GM08714 (cell line): ENCODE results near the gene MICAL2.

ENCODE experiments used
- H3K4me3 ChIP-seq: fragments of 200-500 bp; sonication (Bioruptor generic); 2 replicates; pipeline ENCODE4 v1.5.1; 2014; ENCODE audit warnings: mild to moderate bottlenecking, low read length, inconsistent platforms
- ZNF274 ChIP-seq: IDR thresholded peaks from 2 replicates; pipeline ENCODE4 v1.6.1; 2012; ENCODE audit warnings: mild to moderate bottlenecking, low read depth, low read length

The MICAL2 gene

DNA sequence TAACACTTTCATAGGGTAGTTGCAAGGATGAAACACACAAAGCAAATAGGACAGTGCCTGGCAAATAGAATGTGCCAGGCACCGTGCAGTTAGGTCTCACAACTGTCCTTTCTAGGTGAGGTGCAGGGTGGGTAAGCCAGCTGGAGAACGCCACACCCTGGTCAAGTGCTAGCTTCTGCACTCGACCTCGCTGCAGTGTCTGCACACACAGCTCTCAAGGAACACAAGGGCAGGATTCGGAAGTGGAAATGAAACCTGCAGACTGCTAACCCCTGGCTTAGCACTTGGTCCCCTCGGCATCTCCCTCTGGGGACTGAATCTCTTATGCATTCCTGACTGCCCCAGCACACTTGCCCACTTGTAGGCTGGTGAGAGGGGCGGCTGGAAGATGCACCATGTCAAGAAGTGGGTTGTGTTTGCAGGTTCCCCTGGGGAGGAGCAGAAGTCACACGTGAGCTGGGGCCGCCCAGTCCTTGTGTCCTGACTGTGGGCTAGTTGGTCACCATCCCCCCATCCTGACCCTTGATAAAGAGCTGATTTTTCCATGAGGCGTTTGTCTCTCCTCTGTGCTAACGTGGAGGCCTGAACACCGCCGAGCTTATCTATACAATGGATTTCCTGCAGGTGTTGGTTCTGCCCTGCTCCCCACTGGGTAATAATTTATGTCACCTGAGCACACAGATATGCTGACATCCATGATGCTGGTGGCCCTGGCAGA, 89.0 kb downstream of the MICAL2 start:
- TF ChIP-seq ZNF274: no peak
- H3K4me3 ChIP-seq: no peak overlapping the region

DNA sequence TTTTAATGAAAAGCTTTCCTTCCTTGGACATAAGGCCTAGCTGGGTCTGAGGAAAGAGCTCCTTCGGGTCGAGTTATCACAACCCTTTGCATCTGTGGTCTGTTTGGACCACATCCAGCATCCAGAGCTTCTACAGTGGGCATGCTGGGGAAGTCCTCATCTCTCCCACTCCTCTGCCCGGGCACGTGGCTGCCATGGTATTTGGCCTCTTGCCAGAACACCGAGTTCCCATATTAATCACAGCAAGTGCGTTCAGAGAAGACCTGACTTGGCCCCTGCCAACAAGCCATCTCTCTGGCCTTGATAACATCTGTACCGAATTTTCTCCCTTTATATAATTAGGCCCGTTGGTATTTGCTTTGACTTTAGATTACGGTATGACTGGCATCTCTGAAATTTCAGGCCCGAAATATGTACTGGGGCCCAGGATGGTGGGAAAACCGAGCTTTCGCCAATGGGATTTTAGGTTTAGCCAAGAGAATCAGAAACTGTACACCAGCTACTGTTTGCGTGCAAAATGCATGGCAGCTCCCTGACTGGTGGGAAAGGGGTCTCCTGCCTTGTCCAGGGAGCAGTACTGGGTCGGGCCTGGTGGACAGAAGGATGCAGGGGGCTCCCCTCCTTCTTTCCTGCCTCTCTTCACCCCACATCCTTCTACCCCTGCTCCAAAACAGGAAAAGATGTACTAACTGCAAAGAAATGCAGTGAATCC, 90.0 kb downstream of the MICAL2 start:
- H3K4me3 ChIP-seq: no peak overlapping the region
- TF ChIP-seq ZNF274: no peak

DNA sequence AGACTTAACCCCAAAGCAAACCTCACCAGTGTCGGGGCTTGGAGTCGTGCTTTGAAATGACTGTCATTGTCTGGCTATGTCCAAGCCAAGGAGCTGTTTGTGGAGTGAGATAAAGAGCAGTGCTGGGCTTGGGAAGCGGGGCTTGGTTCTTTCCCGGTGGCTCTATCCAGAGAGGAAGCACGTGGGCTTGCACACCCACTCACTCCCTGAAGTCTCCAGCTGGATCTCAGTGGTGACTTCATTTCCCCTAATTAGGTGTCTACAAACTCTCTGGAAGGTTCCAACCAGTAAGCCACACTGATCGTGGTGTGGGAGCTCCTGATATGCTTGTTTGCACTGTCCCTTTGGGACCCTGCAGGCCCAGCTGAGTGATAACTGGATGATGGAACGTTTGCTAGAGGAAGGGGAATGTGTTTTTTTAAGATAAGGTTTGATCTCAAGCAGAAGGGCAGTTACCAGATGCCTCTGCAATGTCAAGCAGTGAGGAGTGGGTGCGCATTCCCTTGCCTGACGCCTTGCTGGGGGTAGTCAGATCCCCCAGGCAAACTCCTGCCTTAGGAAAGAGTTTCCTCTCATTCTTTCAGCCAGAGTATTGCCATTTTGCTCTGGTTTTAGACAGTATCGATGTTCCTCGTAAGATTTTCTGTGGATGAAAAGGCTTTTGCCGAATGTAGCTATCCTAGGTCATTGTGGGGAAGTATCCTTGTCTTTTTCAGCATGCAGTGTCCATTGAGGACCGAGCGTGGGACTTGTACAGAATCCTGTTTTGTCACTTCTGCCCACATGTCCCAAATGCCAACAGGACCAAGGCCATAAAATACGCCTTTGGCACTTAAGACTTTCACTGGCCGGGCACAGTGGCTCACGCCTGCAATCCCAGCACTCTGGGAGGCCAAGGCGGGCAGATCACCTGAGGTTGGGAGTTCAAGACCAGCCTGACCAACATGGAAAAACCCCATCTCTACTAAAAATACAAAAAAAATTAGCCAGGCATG, 90.9 kb downstream of the MICAL2 start:
- TF ChIP-seq ZNF274: no peak
- no peak overlapping the region for H3K4me3 ChIP-seq

DNA sequence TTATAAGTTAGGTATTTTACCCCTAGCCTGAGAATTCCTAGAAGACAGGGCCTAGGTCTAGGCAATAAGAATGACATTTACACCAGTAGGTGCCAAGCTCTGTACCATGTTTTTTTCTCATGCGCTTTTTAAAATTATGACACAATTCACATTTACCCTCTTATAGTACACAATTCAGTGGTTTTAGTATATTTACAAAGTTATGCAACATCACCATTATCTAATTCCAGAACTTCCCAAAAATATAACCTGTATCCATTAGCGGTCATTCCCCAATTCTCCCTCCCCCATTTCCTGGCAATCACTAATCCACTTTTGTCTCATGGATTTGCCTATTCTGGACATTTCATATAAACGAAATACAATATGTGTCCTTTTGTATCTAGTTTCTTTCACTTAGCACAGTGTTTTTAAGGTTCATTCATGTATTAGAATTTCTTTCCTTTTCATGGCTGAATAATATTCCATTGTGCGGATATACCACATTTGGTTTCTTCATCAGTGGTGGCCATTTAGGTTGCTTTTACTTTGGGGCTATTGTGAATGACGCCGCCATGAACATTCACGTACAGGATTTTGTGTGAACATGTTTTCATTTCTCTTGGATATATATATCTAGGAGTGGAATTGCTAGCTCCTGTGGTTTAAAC, 92.4 kb downstream of the MICAL2 start:
- H3K4me3 ChIP-seq: no peak overlapping the region
- no peak for TF ChIP-seq ZNF274

DNA sequence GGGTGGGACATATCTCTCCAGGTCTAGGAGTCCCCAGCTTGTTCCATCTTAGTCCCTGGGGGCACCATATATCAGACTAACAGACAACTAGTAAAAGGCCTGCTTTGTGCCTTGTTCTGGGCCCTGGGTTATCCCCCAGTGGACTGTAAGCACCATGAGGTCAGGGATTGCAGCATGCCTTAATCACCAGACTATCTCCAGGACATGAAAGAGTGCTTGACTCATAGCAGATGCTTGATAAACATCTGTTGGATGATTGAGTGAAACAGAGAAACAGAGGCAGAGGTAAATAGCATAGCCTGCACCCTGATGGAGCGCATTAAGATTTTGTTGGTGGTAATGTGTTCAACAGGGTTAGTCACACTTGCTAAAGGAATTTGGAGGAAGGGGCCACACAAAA, 94.1 kb downstream of the MICAL2 start:
- no peak overlapping the region for H3K4me3 ChIP-seq

DNA sequence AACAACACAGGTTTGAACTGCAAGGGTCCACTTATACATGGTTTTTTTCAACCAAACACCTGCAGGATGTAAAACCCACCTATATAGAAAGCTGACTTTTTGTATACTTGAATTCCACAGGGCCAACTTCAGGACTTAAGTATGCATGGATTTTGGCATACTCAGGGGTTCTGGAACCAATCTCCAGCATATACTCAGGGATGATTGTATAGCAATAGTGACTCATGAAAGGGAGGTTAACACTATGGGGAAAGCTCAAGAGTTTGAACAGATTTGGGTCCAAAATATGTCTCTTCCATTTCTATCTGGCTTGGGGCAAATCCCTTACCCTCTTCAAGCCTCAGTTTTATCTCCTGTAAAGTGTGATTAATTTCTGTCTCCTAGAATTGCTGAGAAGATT, 94.9 kb downstream of the MICAL2 start:
- TF ChIP-seq ZNF274: no peak

More for the DNA sequence above, 94.1 kb downstream of the MICAL2 start:
- no peak for TF ChIP-seq ZNF274

DNA sequence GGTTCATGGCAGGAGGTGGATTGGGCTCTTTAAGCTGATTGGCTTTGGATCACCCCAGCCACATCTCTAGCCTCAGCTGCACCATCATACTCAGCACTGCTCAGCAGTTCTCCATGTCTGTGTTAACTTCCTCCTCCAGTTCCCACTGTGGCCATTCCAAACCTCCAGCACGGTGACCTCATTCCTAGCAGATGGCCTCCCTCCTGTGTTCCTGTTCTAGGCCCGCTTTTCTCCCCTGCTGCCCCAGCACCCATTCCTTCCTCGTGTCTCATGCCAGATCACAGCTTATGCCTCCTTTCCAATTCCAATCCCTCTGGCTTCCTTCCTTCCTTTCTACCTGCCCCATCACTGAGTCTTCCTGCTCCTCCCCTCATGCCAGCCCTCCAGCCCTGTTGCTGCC, 96.1 kb downstream of the MICAL2 start:
- no peak overlapping the region for H3K4me3 ChIP-seq
- TF ChIP-seq ZNF274: no peak

More for the DNA sequence above, 94.9 kb downstream of the MICAL2 start:
- H3K4me3 ChIP-seq: no peak overlapping the region

DNA sequence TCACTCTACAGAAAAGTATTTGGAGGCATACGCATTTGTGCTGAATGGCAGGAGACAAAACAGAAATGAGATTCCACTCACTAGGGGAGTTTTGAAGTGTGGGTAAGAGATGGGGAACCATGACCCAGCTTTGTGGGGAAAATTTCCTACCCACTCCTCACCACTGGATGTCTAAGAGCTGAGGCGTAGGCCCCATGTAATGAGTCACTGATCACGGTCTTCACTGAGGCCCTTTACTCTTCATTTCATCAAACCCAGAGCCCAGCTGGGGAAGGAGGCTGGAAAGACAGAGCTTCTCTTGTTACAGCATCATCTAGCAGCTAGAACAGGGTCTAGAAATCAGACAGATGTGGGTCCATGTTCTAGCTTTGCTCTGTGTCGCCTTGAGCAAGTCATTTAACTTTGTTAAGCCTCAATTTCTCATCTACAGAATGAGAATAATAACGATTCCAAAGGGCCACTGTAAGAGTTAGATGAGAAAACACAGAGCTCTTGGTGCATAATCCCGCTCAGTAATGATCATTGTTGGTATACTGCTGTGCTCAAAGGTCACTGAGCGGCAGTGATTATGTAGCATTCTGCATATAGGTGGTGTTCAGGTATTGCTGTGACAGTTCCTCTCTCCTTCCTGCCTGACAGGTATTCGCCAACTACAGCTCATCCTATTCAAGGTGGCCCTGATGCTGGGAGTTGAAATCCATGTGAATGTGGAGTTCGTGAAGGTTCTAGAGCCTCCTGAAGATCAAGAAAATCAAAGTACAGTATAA, 97.2 kb downstream of the MICAL2 start:
- no peak for TF ChIP-seq ZNF274
- no peak overlapping the region for H3K4me3 ChIP-seq

DNA sequence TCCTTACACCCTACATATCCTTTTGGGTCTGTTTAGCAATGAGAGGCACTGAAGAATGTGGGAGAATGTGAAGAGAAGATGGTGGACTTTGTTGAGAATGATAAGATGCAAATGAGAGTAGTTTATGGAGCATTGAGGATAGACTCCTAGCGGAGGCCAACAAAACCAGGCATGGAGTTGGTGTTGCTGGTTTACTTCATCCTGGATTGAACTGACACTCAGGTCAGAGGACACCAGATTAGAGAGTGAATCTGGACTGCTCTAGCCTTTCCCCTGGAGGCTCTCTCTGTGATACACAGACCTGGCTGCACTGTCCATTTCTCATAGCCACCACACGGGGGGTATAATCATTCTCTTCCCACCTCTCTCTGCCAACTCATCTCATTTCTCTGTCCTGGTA, 98.7 kb downstream of the MICAL2 start:
- no peak for TF ChIP-seq ZNF274
- no peak overlapping the region for H3K4me3 ChIP-seq

DNA sequence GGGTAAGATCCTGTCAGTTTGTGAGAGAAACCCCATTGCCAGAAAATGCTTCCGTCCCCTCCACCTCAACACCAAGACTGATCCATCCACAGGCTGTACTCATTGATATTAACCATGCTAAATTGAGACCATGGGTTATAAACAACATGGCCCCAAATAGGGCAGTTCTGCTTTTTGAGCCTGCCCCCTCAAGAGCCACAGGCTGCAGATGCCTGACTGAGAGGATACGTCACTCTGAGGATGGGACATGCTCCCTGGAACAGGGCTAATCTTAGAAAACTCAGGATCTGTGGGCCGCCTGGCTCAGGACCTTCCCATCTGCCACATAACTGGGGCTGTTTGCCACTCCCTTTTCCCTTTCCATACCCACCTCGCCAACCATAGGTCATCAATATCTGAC, 99.8 kb downstream of the MICAL2 start:
- TF ChIP-seq ZNF274: no peak
- no peak overlapping the region for H3K4me3 ChIP-seq

DNA sequence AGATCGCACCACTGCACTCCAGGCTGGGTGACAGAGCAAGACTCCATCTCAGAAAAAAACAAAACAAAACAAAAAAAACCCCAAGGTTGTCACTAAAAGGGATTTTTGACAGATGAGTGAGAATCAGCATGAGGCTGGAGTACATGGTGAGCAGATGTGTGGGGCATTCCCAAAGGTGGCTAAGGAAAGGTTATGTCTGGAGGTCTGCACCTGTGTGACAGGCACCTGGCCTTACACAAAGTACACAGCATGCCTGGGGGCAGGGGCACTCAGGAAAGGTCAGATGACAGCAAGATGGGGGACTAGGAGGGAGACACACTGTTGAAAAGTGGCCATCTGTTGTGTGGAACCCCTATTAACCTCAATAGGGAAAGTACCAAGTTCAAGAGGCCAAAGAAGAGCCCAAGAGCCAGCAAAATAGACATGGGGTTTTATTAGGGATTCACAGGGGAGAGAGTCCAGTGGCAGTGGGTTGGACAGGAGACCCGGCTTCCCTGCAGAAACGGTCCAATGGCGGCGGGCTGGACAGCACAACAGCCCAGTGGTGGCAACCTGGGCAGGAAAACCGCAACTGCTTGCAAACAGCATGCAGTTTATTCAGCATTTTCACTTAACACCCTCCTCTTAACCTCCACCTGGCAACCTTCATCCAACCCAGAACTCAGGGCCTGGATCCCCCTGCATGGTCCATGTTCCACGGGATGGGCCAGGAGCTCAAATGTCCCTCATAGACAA, 101.1 kb downstream of the MICAL2 start:
- TF ChIP-seq ZNF274: no peak

DNA sequence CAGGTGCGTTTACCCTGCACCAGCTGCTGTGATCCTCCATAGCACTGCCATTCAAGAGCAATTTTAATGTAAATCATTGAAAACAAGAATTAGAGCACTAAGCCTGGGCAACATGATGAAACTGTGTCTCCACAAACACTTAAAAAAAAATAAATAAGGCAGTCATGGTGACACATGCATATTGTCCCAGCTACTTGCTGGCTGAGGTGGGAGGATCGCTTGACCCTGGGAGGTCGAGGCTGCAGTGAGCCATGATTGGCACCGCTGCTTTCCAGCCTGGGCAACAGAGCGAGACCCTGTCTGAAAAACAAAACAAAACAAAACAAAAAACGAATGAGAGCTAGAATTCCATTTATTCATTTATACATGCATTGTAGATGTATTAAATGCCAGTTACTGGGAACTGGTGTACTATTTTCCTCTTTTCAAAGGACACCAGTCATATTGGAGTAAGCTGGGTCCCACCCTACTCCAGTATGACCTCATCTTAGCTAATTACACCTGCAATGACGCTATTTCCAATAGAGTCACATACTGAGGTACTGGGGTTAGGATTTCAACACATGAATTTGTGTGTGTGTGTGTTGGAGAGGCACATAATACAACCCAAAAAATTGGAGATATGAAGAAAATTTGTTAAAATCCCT, 101.9 kb downstream of the MICAL2 start:
- no peak for TF ChIP-seq ZNF274
- H3K4me3 ChIP-seq: no peak overlapping the region

More for the DNA sequence above, 101.1 kb downstream of the MICAL2 start:
- no peak overlapping the region for H3K4me3 ChIP-seq
